HCT116 (cell line): ENCODE measurements around the gene LMCD1. TPM values are rescaled to one million over a fixed set of nuclear protein-coding genes. Genes with fewer than 3 reads are reported as not detected.

ENCODE experiments used
- ATAC-seq: fragments of 200-7000 bp; cut with Tn5 transposase; 2 replicates; pipeline ENCODE4 v1.9.1; 2020; ENCODE audit warnings: mild to moderate bottlenecking, moderate library complexity
- BruUV-seq: library from RNA; stranded (reverse); fragments of 400-500 nt; replicated peaks from 2 replicates; lab custom pipeline; 2021; lab: Mats Ljungman, UMichigan
- CTCF ChIA-PET: fragments of 300-600 bp; sonication (Branson Sonifier 250); formaldehyde crosslinking; loops from one replicate; lab custom pipeline; 2021; ENCODE audit warnings: antibody characterized with exemption; lab: Charles Lee
- POLR2A ChIA-PET: fragments of 300-600, 350-600 bp; sonication (Branson Sonifier 250); formaldehyde crosslinking; loops from one replicate; lab custom pipeline; 2021; ENCODE audit warnings: antibody characterized with exemption; lab: Charles Lee
- RAD21 ChIA-PET, 2 experiments: fragments of 300-600 bp; sonication (Branson Sonifier 250); formaldehyde crosslinking; loops; one replicate each; lab custom pipeline; 2023; ENCODE audit warnings: low total read pairs in 2 of 2; ENCODE audit not compliant: uncharacterized antibody in 2 of 2, unreplicated experiment in 2 of 2, low non-redundant PET in 1 of 2; lab: Charles Lee
- DNase-seq: peaks from one replicate; pipeline ENCODE4 v3.0.0-alpha.2; 2010; ENCODE audit warnings: low read depth, low spot score
- H2AFZ ChIP-seq: fragments of 200-600 bp; shearing (Covaris generic), sonication (generic); 2 replicates; pipeline ENCODE4 v1.6.1; 2017; ENCODE audit warnings: low read depth, mixed run types, mixed read lengths, antibody characterized with exemption, low read length; ENCODE audit not compliant: poor library complexity, severe bottlenecking
- H3K27ac ChIP-seq: 2 replicates; pipeline ENCODE4 v1.5.1; 2012; ENCODE audit warnings: low read depth, low read length
- H3K27me3 ChIP-seq: fragments of 200-600 bp; sonication (generic); 2 replicates; pipeline ENCODE4 v1.6.1; 2016; ENCODE audit warnings: mixed run types, low read length, mixed read lengths; ENCODE audit not compliant: insufficient read depth
- H3K36me3 ChIP-seq, 2 experiments: fragments of 200-500 bp in 1 of 2; fragments of 200-600 bp in 1 of 2; sonication (Bioruptor generic) in 1 of 2; sonication (generic) in 1 of 2; 2 replicates each; pipeline versions ENCODE4 v1.5.1 to v1.6.1; 2014 to 2016; ENCODE audit warnings: low read length in 2 of 2, inconsistent platforms in 1 of 2, mixed read lengths in 1 of 2, mixed run types in 1 of 2; ENCODE audit not compliant: insufficient read depth in 2 of 2, control insufficient read depth in 1 of 2
- H3K4me1 ChIP-seq, 2 experiments: fragments of 200-600 bp in 1 of 2; sonication (generic) in 1 of 2; 2 replicates each; pipeline versions ENCODE4 v1.5.1 to v1.6.1; 2012 to 2017; ENCODE audit warnings: low read length in 2 of 2, inconsistent platforms in 1 of 2, mild to moderate bottlenecking in 1 of 2, mixed read lengths in 1 of 2, mixed run types in 1 of 2, moderate library complexity in 1 of 2; ENCODE audit not compliant: insufficient read depth in 2 of 2, control insufficient read depth in 1 of 2
- H3K4me2 ChIP-seq: fragments of 200-600 bp; sonication (generic); 2 replicates; pipeline ENCODE4 v1.6.1; 2017; ENCODE audit warnings: mixed run types, low read length, mixed read lengths
- H3K4me3 ChIP-seq, 2 experiments: fragments of 200-600 bp in 1 of 2; sonication (generic) in 1 of 2; replicated peaks in 1 of 2; 2 replicates each; pipeline ENCODE4 v1.5.1; 2011 to 2016; ENCODE audit warnings: low read length in 2 of 2, control low read depth in 1 of 2, low read depth in 1 of 2, mild to moderate bottlenecking in 1 of 2, mixed read lengths in 1 of 2, mixed run types in 1 of 2
- H3K79me2 ChIP-seq: fragments of 200-600 bp; sonication (generic); 2 replicates; pipeline ENCODE4 v1.6.1; 2017; ENCODE audit warnings: mild to moderate bottlenecking, mixed run types, low read length, moderate library complexity, mixed read lengths; ENCODE audit not compliant: insufficient read depth
- H3K9ac ChIP-seq: fragments of 200-600 bp; sonication (generic); 2 replicates; pipeline ENCODE4 v1.6.1; 2016; ENCODE audit warnings: low read length, mixed read lengths
- H3K9me2 ChIP-seq: fragments of 200-600 bp; sonication (generic), shearing (Covaris generic); 2 replicates; pipeline ENCODE4 v1.6.1; 2017; ENCODE audit warnings: mixed run types, mild to moderate bottlenecking, moderate library complexity; ENCODE audit not compliant: insufficient read depth
- H3K9me3 ChIP-seq, 2 experiments: fragments of 200-500 bp in 1 of 2; fragments of 200-600 bp in 1 of 2; sonication (Bioruptor generic) in 1 of 2; sonication (generic) in 1 of 2; 2 replicates each; pipeline ENCODE4 v1.6.1; 2014 to 2017; ENCODE audit warnings: low read length in 2 of 2, mixed read lengths in 2 of 2, inconsistent platforms in 1 of 2, low read depth in 1 of 2, mild to moderate bottlenecking in 1 of 2, mixed run types in 1 of 2, moderate library complexity in 1 of 2; ENCODE audit not compliant: control insufficient read depth in 1 of 2, insufficient read depth in 1 of 2
- H4K20me1 ChIP-seq: fragments of 200-600 bp; sonication (generic), shearing (Covaris generic); 2 replicates; pipeline ENCODE4 v1.6.1; 2017; ENCODE audit warnings: mixed run types, mild to moderate bottlenecking, moderate library complexity; ENCODE audit not compliant: insufficient read depth
- EGR1 ChIP-seq: IDR thresholded peaks from 2 replicates; pipeline ENCODE4 v1.6.1; 2012; ENCODE audit warnings: low read depth
- FOSL1 ChIP-seq: IDR thresholded peaks from 2 replicates; pipeline ENCODE4 v1.6.1; 2012; ENCODE audit warnings: low read depth
- POLR2AphosphoS5 ChIP-seq: IDR thresholded peaks from 2 replicates; pipeline ENCODE4 v1.6.1; 2011; ENCODE audit warnings: mild to moderate bottlenecking, low read depth, low read length, moderate library complexity
- SIN3A ChIP-seq: IDR thresholded peaks from 2 replicates; pipeline ENCODE4 v1.6.1; 2012; ENCODE audit warnings: low read depth
- ZNF274 ChIP-seq: fragments of 200-500 bp; sonication (Bioruptor generic); IDR thresholded peaks from 2 replicates; pipeline ENCODE4 v1.6.1; 2014; ENCODE audit warnings: mild to moderate bottlenecking, low read depth, low read length, inconsistent platforms
- intact Hi-C: fragments of 100-400 bp; cut with micrococcal nuclease; formaldehyde crosslinking; loops from 2 replicates; pipeline ENCODE4 v1.10.0; 2022
- total RNA-seq: library from RNA; stranded (reverse); gene quantifications from one replicate; pipeline ENCODE4 v1.2.1, GENCODE V29; 2021; ENCODE audit not compliant: unreplicated experiment
- TF ChIP-seq, protein P1 (sequence below): IDR thresholded peaks from 2 replicates; pipeline ENCODE4 v1.6.1; 2011; ENCODE audit warnings: mild to moderate bottlenecking, low read length, moderate library complexity; ENCODE audit not compliant: insufficient replicate concordance; ENCODE audit errors: extremely low read depth

The LMCD1 gene
- total RNA-seq, 1 experiment from 2014 or later = 4.6 TPM

GRCh38 chr3:8519774-8520448 is 18.3 kb downstream of the LMCD1 start (continued):
- TF ChIP-seq, protein P1, sequence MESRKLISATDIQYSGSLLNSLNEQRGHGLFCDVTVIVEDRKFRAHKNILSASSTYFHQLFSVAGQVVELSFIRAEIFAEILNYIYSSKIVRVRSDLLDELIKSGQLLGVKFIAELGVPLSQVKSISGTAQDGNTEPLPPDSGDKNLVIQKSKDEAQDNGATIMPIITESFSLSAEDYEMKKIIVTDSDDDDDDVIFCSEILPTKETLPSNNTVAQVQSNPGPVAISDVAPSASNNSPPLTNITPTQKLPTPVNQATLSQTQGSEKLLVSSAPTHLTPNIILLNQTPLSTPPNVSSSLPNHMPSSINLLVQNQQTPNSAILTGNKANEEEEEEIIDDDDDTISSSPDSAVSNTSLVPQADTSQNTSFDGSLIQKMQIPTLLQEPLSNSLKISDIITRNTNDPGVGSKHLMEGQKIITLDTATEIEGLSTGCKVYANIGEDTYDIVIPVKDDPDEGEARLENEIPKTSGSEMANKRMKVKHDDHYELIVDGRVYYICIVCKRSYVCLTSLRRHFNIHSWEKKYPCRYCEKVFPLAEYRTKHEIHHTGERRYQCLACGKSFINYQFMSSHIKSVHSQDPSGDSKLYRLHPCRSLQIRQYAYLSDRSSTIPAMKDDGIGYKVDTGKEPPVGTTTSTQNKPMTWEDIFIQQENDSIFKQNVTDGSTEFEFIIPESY = no peak
- no peak for TF ChIP-seq EGR1
- no peak for TF ChIP-seq SIN3A
- TF ChIP-seq FOSL1 = no peak
- no peak for TF ChIP-seq ZNF274

- H3K36me3 ChIP-seq = no peaks in the 10 kb centered on the region
- no peaks in the 10 kb centered on the region for H3K9me2 ChIP-seq
- H3K4me2 ChIP-seq = no peak overlapping the region
- no peak for ATAC-seq
- TF ChIP-seq POLR2AphosphoS5 = no peak
- TF ChIP-seq, all 23 proteins: peak for 0
- Histone ChIP-seq H3K27me3 (no peaks in the 10 kb centered on the region), H3K4me1 (no peaks in the 10 kb centered on the region), H3K9ac (no peak overlapping the region), H2AFZ (no peak overlapping the region), H3K27ac (no peak overlapping the region), H3K79me2 (no peaks in the 10 kb centered on the region), H3K9me3 (no peaks in the 10 kb centered on the region), H4K20me1 (no peaks in the 10 kb centered on the region), H3K4me3 (no peak overlapping the region)
- RAD21 ChIA-PET = no interaction called here
- CTCF ChIA-PET = no interaction called here
- DNase-seq = no peak
- intact Hi-C loops = no loop called here
- POLR2A ChIA-PET = interaction anchor here (0.6 kb wide), 1 partner anchor 106 kb away, joined by 4 read pairs; no protein-coding TSS in a partner anchor
- BruUV-seq = no TSS peak
Measured at GRCh38 chr3:8520816-8521403, 19.3 kb downstream of the LMCD1 start.
